HCT116 (cell line): ENCODE results near the gene IVD. TPM values are rescaled to one million over a fixed set of nuclear protein-coding genes. Genes with fewer than 3 reads are reported as not detected.

Experiments
- ATAC-seq: fragments of 200-7000 bp; cut with Tn5 transposase; 2 replicates; pipeline ENCODE4 v1.9.1; 2020; ENCODE audit warnings: mild to moderate bottlenecking, moderate library complexity
- BruUV-seq: library from RNA; stranded (reverse); fragments of 400-500 nt; replicated peaks from 2 replicates; lab custom pipeline; 2021; lab: Mats Ljungman, UMichigan
- CTCF ChIA-PET: fragments of 300-600 bp; sonication (Branson Sonifier 250); formaldehyde crosslinking; loops from one replicate; lab custom pipeline; 2021; ENCODE audit warnings: antibody characterized with exemption; lab: Charles Lee
- POLR2A ChIA-PET: fragments of 300-600, 350-600 bp; sonication (Branson Sonifier 250); formaldehyde crosslinking; loops from one replicate; lab custom pipeline; 2021; ENCODE audit warnings: antibody characterized with exemption; lab: Charles Lee
- RAD21 ChIA-PET, 2 experiments: fragments of 300-600 bp; sonication (Branson Sonifier 250); formaldehyde crosslinking; loops; one replicate each; lab custom pipeline; 2023; ENCODE audit warnings: low total read pairs in 2 of 2; ENCODE audit not compliant: uncharacterized antibody in 2 of 2, unreplicated experiment in 2 of 2, low non-redundant PET in 1 of 2; lab: Charles Lee
- DNase-seq: peaks from one replicate; pipeline ENCODE4 v3.0.0-alpha.2; 2010; ENCODE audit warnings: low read depth, low spot score
- H2AFZ ChIP-seq: fragments of 200-600 bp; shearing (Covaris generic), sonication (generic); 2 replicates; pipeline ENCODE4 v1.6.1; 2017; ENCODE audit warnings: low read depth, mixed run types, mixed read lengths, antibody characterized with exemption, low read length; ENCODE audit not compliant: poor library complexity, severe bottlenecking
- H3K27ac ChIP-seq: 2 replicates; pipeline ENCODE4 v1.5.1; 2012; ENCODE audit warnings: low read depth, low read length
- H3K27me3 ChIP-seq: fragments of 200-600 bp; sonication (generic); 2 replicates; pipeline ENCODE4 v1.6.1; 2016; ENCODE audit warnings: mixed run types, low read length, mixed read lengths; ENCODE audit not compliant: insufficient read depth
- H3K36me3 ChIP-seq, 2 experiments: fragments of 200-500 bp in 1 of 2; fragments of 200-600 bp in 1 of 2; sonication (Bioruptor generic) in 1 of 2; sonication (generic) in 1 of 2; 2 replicates each; pipeline versions ENCODE4 v1.5.1 to v1.6.1; 2014 to 2016; ENCODE audit warnings: low read length in 2 of 2, inconsistent platforms in 1 of 2, mixed read lengths in 1 of 2, mixed run types in 1 of 2; ENCODE audit not compliant: insufficient read depth in 2 of 2, control insufficient read depth in 1 of 2
- H3K4me1 ChIP-seq, 2 experiments: fragments of 200-600 bp in 1 of 2; sonication (generic) in 1 of 2; 2 replicates each; pipeline versions ENCODE4 v1.5.1 to v1.6.1; 2012 to 2017; ENCODE audit warnings: low read length in 2 of 2, inconsistent platforms in 1 of 2, mild to moderate bottlenecking in 1 of 2, mixed read lengths in 1 of 2, mixed run types in 1 of 2, moderate library complexity in 1 of 2; ENCODE audit not compliant: insufficient read depth in 2 of 2, control insufficient read depth in 1 of 2
- H3K4me2 ChIP-seq: fragments of 200-600 bp; sonication (generic); 2 replicates; pipeline ENCODE4 v1.6.1; 2017; ENCODE audit warnings: mixed run types, low read length, mixed read lengths
- H3K4me3 ChIP-seq, 2 experiments: fragments of 200-600 bp in 1 of 2; sonication (generic) in 1 of 2; replicated peaks in 1 of 2; 2 replicates each; pipeline ENCODE4 v1.5.1; 2011 to 2016; ENCODE audit warnings: low read length in 2 of 2, control low read depth in 1 of 2, low read depth in 1 of 2, mild to moderate bottlenecking in 1 of 2, mixed read lengths in 1 of 2, mixed run types in 1 of 2
- H3K79me2 ChIP-seq: fragments of 200-600 bp; sonication (generic); 2 replicates; pipeline ENCODE4 v1.6.1; 2017; ENCODE audit warnings: mild to moderate bottlenecking, mixed run types, low read length, moderate library complexity, mixed read lengths; ENCODE audit not compliant: insufficient read depth
- H3K9ac ChIP-seq: fragments of 200-600 bp; sonication (generic); 2 replicates; pipeline ENCODE4 v1.6.1; 2016; ENCODE audit warnings: low read length, mixed read lengths
- H3K9me2 ChIP-seq: fragments of 200-600 bp; sonication (generic), shearing (Covaris generic); 2 replicates; pipeline ENCODE4 v1.6.1; 2017; ENCODE audit warnings: mixed run types, mild to moderate bottlenecking, moderate library complexity; ENCODE audit not compliant: insufficient read depth
- H3K9me3 ChIP-seq, 2 experiments: fragments of 200-500 bp in 1 of 2; fragments of 200-600 bp in 1 of 2; sonication (Bioruptor generic) in 1 of 2; sonication (generic) in 1 of 2; 2 replicates each; pipeline ENCODE4 v1.6.1; 2014 to 2017; ENCODE audit warnings: low read length in 2 of 2, mixed read lengths in 2 of 2, inconsistent platforms in 1 of 2, low read depth in 1 of 2, mild to moderate bottlenecking in 1 of 2, mixed run types in 1 of 2, moderate library complexity in 1 of 2; ENCODE audit not compliant: control insufficient read depth in 1 of 2, insufficient read depth in 1 of 2
- H4K20me1 ChIP-seq: fragments of 200-600 bp; sonication (generic), shearing (Covaris generic); 2 replicates; pipeline ENCODE4 v1.6.1; 2017; ENCODE audit warnings: mixed run types, mild to moderate bottlenecking, moderate library complexity; ENCODE audit not compliant: insufficient read depth
- CBX3 ChIP-seq: IDR thresholded peaks from 2 replicates; pipeline ENCODE4 v1.6.1; 2012; ENCODE audit warnings: low read depth
- CEBPB ChIP-seq: IDR thresholded peaks from 2 replicates; pipeline ENCODE4 v1.6.1; 2012; ENCODE audit warnings: low read depth
- CTCF ChIP-seq, 3 experiments: fragments of 200-600 bp in 1 of 3; sonication (generic) in 1 of 3; IDR thresholded peaks in 2 of 3; conservative IDR thresholded peaks in 1 of 3; 2 replicates each; pipeline ENCODE4 v1.5.1; 2012 to 2017; ENCODE audit warnings: low read depth in 2 of 3, low read length in 2 of 3, antibody characterized with exemption in 1 of 3, borderline replicate concordance in 1 of 3, control low read depth in 1 of 3, mild to moderate bottlenecking in 1 of 3, mixed read lengths in 1 of 3, mixed run types in 1 of 3, moderate library complexity in 1 of 3; ENCODE audit not compliant: insufficient read depth in 1 of 3
- POLR2A ChIP-seq: IDR thresholded peaks from 2 replicates; pipeline ENCODE4 v1.7.0; 2011; ENCODE audit warnings: borderline replicate concordance; ENCODE audit not compliant: insufficient read depth, insufficient read length; ENCODE audit errors: extremely low read depth
- POLR2AphosphoS5 ChIP-seq: IDR thresholded peaks from 2 replicates; pipeline ENCODE4 v1.6.1; 2011; ENCODE audit warnings: mild to moderate bottlenecking, low read depth, low read length, moderate library complexity
- RAD21 ChIP-seq: IDR thresholded peaks from 2 replicates; pipeline ENCODE4 v1.6.1; 2012; ENCODE audit warnings: low read depth, mild to moderate bottlenecking
- REST ChIP-seq: IDR thresholded peaks from 2 replicates; pipeline ENCODE4 v1.6.1; 2012; ENCODE audit warnings: low read depth
- SIN3A ChIP-seq: IDR thresholded peaks from 2 replicates; pipeline ENCODE4 v1.6.1; 2012; ENCODE audit warnings: low read depth
- ZFX ChIP-seq: fragments of 450-650 bp; IDR thresholded peaks from 2 replicates; pipeline ENCODE4 v1.6.1; 2017
- ZNF274 ChIP-seq: fragments of 200-500 bp; sonication (Bioruptor generic); IDR thresholded peaks from 2 replicates; pipeline ENCODE4 v1.6.1; 2014; ENCODE audit warnings: mild to moderate bottlenecking, low read depth, low read length, inconsistent platforms
- intact Hi-C: fragments of 100-400 bp; cut with micrococcal nuclease; formaldehyde crosslinking; loops from 2 replicates; pipeline ENCODE4 v1.10.0; 2022
- total RNA-seq: library from RNA; stranded (reverse); gene quantifications from one replicate; pipeline ENCODE4 v1.2.1, GENCODE V29; 2021; ENCODE audit not compliant: unreplicated experiment
- TF ChIP-seq, protein P1 (sequence below): IDR thresholded peaks from 2 replicates; pipeline ENCODE4 v1.6.1; 2011; ENCODE audit warnings: mild to moderate bottlenecking, low read length, moderate library complexity; ENCODE audit not compliant: insufficient replicate concordance; ENCODE audit errors: extremely low read depth

IVD gene
- total RNA-seq, 1 experiment from 2014 or later: 65.6 TPM

DNA sequence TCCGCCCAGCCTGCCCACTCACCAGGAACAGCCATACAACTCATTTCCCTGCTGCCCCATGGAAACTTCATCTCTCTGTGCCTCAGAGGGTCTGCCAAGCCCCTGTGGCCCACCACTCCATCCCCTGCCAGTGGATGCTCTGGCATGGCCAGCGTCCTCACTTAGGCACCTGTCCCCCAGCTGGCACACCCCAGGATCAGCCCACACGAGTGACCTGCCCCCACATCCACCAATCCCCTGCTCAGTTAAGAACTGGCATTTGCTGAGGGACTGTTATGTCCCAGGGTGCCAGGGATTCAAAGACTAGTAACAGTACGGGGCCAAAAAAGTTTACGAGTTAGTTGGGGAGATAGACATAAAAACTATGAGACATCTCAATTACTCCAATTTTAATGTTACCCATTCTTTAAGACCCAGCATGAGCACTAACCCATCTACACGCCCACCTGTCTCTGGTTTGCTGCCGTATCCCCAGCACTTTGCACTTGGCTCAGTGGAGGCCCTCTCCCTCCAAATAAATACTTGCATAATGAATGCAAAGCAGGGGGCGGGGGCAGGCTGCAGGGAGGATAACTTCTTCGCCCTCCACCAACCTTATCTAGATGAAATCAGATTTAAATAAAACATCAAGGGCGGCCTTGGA, 23.6 kb downstream of the IVD start (continued):
- TF ChIP-seq REST: no peak

DNA sequence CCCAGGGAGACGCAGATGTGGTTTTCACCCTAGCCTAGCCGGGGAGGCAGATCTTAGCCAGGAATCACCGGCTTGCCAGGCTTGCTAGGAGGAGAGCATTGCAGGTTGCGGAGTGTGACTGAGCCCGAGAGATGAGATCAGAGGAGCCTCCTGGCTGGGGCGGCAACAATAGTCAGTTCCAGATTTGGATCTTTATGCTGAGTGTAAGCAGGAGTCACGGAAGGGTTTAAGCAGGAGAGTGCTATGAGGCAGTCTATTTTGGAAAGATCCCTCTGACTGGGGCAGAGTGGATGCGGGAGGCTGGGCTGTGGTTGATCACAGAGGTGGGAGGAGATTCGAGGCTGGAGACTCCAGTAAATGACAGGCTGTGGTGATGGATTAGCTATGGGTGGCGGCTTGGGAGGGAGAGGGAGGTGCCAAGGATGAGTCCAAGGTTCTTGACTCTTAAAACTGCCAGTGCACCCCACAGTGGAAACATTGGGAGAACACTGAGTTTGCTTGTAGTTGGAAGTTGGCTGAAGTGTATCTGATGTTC, 24.7 kb downstream of the IVD start:
- Histone ChIP-seq H3K4me3 (no peak overlapping the region), H3K9me3 (no peaks in the 10 kb centered on the region), H3K36me3 (no peaks in the 10 kb centered on the region), H2AFZ (no peak overlapping the region), H3K4me2 (peak overlapping the region; percentile 48), H3K27me3 (no peaks in the 10 kb centered on the region), H3K9ac (no peak overlapping the region), H3K27ac (no peak overlapping the region), H3K9me2 (no peaks in the 10 kb centered on the region), H3K79me2 (no peaks in the 10 kb centered on the region), H3K4me1 (peaks cover 6 to 11% of the 10 kb centered on the region in 2 experiments; a peak in 3 of 4 replicates), H4K20me1 (no peaks in the 10 kb centered on the region)
- POLR2A ChIA-PET: no interaction called here
- RAD21 ChIA-PET: no interaction called here
- DNase-seq (no peak), ATAC-seq (peak; percentile 99)
- TF ChIP-seq POLR2A (no peak), SIN3A (no peak), ZNF274 (no peak), ZFX (no peak), CEBPB (no peak), POLR2AphosphoS5 (no peak), CBX3 (no peak), RAD21 (no peak), CTCF (IDR thresholded peaks at IDR 0.05 in 2 of 3, conservative IDR thresholded peaks at IDR 0.05 in 1 of 3; ENCODE audit: borderline replicate concordance in 1 of 3, insufficient read depth in 1 of 3, low read depth in 2 of 3, low read length in 2 of 3) (no peak)
- TF ChIP-seq, protein P1, sequence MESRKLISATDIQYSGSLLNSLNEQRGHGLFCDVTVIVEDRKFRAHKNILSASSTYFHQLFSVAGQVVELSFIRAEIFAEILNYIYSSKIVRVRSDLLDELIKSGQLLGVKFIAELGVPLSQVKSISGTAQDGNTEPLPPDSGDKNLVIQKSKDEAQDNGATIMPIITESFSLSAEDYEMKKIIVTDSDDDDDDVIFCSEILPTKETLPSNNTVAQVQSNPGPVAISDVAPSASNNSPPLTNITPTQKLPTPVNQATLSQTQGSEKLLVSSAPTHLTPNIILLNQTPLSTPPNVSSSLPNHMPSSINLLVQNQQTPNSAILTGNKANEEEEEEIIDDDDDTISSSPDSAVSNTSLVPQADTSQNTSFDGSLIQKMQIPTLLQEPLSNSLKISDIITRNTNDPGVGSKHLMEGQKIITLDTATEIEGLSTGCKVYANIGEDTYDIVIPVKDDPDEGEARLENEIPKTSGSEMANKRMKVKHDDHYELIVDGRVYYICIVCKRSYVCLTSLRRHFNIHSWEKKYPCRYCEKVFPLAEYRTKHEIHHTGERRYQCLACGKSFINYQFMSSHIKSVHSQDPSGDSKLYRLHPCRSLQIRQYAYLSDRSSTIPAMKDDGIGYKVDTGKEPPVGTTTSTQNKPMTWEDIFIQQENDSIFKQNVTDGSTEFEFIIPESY: no peak
- no TSS peak for BruUV-seq
- intact Hi-C loops: no loop called here
- CTCF ChIA-PET: interaction anchor here (1.2 to 1.6 kb wide), 3 partner anchors 8 to 107 kb away, joined by 3 to 5 read pairs (median 3); no protein-coding TSS in a partner anchor
